ENCODE results near the gene ZNF423. TPM values are rescaled to one million over a fixed set of nuclear protein-coding genes. Genes with fewer than 3 reads are reported as not detected.

Gene ZNF423
- total and polyA plus RNA-seq, 3 experiments from 2014 or later = not detected

DNA sequence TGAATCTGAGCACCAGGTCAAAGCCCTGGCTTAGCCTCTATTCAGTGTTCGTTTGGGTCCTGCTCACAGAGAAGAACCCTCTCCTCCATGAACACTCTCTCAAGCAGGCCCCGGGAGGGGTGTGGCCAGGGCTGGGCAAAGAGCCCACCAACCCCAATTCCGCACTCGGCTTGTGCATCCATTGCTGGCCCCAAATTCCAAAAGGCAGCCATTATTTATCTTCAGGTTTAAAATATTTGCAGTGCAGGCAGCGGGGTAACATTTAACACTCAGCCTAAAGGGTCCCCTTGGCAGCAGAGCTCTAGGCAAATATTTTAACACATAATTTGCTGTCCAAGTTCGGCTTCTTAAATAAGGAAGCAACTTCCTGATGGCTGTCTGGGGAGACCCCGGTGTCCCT is 115.7 kb downstream of the ZNF423 start:
- Histone ChIP-seq H3K4me3 (ENCODE audit: low read length) (no peak overlapping the region), H3K9me3 (ENCODE audit: low read length) (no peaks in the 10 kb centered on the region), H3K27me3 (ENCODE audit: insufficient read depth, low read length, poor library complexity, severe bottlenecking) (no peaks in the 10 kb centered on the region), H3K27ac (ENCODE audit: low read depth, low read length) (no peak overlapping the region), H3K4me1 (ENCODE audit: insufficient read depth, low read length) (no peaks in the 10 kb centered on the region), H3K36me3 (ENCODE audit: insufficient read depth, low read length) (no peaks in the 10 kb centered on the region)
- ChIA-PET CTCF (no interaction called here), POLR2A (no interaction called here)
- no peaks in the 10 kb centered on the region for H3K9me3 Mint-ChIP-seq
- no peak for DNase-seq
- H3K27ac Mint-ChIP-seq = peak overlapping the region in 1 of 8 donors; percentile 54
- no peak overlapping the region for H3K4me3 Mint-ChIP-seq
- H3K36me3 Mint-ChIP-seq = no peaks in the 10 kb centered on the region
- peaks cover 0 to 7% of the 10 kb centered on the region in 2 donors for H3K27me3 Mint-ChIP-seq
- H3K4me1 Mint-ChIP-seq = no peaks in the 10 kb centered on the region

DNA sequence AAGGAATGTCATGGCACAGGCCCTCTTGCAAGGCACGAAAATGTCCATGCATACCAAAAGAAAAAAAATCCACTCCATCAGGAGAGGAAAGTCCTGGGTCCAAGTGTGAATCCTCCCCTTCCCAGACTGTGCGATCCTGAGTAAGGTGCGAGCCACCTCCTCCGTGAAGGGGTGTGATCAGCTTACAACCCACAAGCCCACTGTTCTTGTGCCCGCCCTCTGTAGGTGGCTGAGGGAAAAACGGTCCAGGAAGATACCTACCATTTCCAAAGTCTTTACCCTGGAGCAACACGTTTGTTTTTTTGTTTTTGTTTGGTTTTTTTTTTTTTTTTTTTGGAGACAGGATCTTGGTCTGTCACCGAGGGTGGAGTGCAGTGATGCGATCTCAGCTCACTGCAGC is 116.5 kb downstream of the ZNF423 start:
- DNase-seq = no peak
- H3K4me1 ChIP-seq (ENCODE audit: insufficient read depth, low read length) = no peaks in the 10 kb centered on the region
- H3K4me3 ChIP-seq (ENCODE audit: low read length) = no peak overlapping the region
- Mint-ChIP-seq H3K4me1 (no peaks in the 10 kb centered on the region), H3K27me3 (peaks cover 0 to 6% of the 10 kb centered on the region in 2 donors), H3K9me3 (no peaks in the 10 kb centered on the region), H3K4me3 (no peak overlapping the region), H3K36me3 (no peaks in the 10 kb centered on the region), H3K27ac (no peak overlapping the region)
- no peaks in the 10 kb centered on the region for H3K9me3 ChIP-seq (ENCODE audit: low read length)
- POLR2A ChIA-PET = no interaction called here
- H3K27me3 ChIP-seq (ENCODE audit: insufficient read depth, low read length, poor library complexity, severe bottlenecking) = no peaks in the 10 kb centered on the region
- no peak overlapping the region for H3K27ac ChIP-seq (ENCODE audit: low read depth, low read length)
- H3K36me3 ChIP-seq (ENCODE audit: insufficient read depth, low read length) = no peaks in the 10 kb centered on the region
- CTCF ChIA-PET = no interaction called here

DNA sequence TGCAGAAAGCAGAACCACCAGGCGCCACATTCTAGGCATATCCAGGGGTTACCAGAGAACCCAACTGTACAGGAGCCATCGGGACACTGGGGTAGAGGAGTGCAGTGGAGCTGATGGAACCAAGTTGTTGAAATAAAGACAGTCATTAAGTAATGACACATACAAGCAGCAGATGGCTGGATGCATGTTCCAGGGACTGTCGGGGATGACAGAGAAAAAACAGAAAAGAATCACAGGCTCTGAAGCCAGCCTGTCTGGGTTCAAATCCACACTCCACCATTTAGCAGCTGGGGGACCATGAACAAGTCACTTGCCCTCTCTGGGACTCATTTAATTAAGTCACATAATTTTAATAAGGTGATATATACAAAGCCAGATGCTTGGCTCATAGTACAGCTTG is 117.1 kb downstream of the ZNF423 start:
- H3K4me1 Mint-ChIP-seq = no peaks in the 10 kb centered on the region
- no peak overlapping the region for H3K4me3 ChIP-seq (ENCODE audit: low read length)
- CTCF ChIA-PET = no interaction called here
- no peaks in the 10 kb centered on the region for H3K4me1 ChIP-seq (ENCODE audit: insufficient read depth, low read length)
- POLR2A ChIA-PET = no interaction called here
- H3K27ac ChIP-seq (ENCODE audit: low read depth, low read length) = no peak overlapping the region
- H3K9me3 ChIP-seq (ENCODE audit: low read length) = no peaks in the 10 kb centered on the region
- H3K27ac Mint-ChIP-seq = no peak overlapping the region
- H3K9me3 Mint-ChIP-seq = no peaks in the 10 kb centered on the region
- no peak overlapping the region for H3K4me3 Mint-ChIP-seq
- H3K27me3 ChIP-seq (ENCODE audit: insufficient read depth, low read length, poor library complexity, severe bottlenecking) = no peaks in the 10 kb centered on the region
- H3K36me3 Mint-ChIP-seq = no peaks in the 10 kb centered on the region
- DNase-seq = no peak
- no peaks in the 10 kb centered on the region for H3K36me3 ChIP-seq (ENCODE audit: insufficient read depth, low read length)
- H3K27me3 Mint-ChIP-seq = peaks cover 0 to 6% of the 10 kb centered on the region in 2 donors

DNA sequence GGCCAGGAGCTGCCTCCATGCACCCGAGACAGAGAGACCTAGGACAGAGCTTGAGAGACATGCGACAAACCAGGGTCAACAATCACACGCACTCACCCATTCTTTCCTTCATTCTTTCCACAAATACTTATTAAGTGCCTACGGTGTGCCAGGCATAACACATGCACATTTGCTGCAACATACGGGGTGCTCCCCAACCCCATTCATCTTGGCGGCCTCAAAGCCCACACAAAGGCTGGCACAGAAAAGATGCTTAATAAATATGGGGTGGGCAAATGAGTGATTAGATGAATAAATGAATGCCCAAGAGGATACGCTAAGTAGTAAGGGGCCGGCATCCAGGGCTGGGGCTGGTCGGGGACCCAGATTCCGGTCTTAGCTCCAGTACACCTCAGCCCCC is 117.9 kb downstream of the ZNF423 start:
- Mint-ChIP-seq H3K27ac (no peak overlapping the region), H3K4me3 (no peak overlapping the region), H3K9me3 (no peaks in the 10 kb centered on the region), H3K4me1 (no peaks in the 10 kb centered on the region), H3K27me3 (peaks cover 0 to 7% of the 10 kb centered on the region in 2 donors), H3K36me3 (no peaks in the 10 kb centered on the region)
- Histone ChIP-seq H3K9me3 (ENCODE audit: low read length) (no peaks in the 10 kb centered on the region), H3K27me3 (ENCODE audit: insufficient read depth, low read length, poor library complexity, severe bottlenecking) (no peaks in the 10 kb centered on the region), H3K4me3 (ENCODE audit: low read length) (no peak overlapping the region), H3K27ac (ENCODE audit: low read depth, low read length) (no peak overlapping the region), H3K4me1 (ENCODE audit: insufficient read depth, low read length) (no peaks in the 10 kb centered on the region), H3K36me3 (ENCODE audit: insufficient read depth, low read length) (no peaks in the 10 kb centered on the region)
- DNase-seq = no peak
- ChIA-PET CTCF (no interaction called here), POLR2A (no interaction called here)

DNA sequence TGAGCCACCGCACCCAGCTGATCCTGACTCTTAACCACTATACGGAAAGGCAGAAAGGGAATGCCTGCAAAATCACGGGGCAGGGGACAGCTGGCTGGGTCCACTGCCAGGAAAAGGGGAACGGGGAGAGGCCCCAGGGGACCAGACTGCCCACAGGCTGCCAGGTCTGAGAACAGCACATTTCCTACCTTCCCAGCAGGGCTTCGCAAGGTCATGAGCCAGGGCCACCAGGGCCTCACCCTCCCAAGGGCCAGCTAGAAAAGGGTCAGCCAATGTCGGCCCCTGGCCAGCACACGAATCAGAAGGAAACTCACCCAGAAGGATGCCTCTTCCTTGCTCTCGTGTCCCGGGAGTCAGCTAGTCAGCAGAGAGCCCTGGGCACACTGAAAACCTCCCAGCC is 118.4 kb downstream of the ZNF423 start:
- Histone ChIP-seq H3K27ac (ENCODE audit: low read depth, low read length) (no peak overlapping the region), H3K9me3 (ENCODE audit: low read length) (no peaks in the 10 kb centered on the region), H3K36me3 (ENCODE audit: insufficient read depth, low read length) (no peaks in the 10 kb centered on the region), H3K27me3 (ENCODE audit: insufficient read depth, low read length, poor library complexity, severe bottlenecking) (no peaks in the 10 kb centered on the region), H3K4me3 (ENCODE audit: low read length) (no peak overlapping the region), H3K4me1 (ENCODE audit: insufficient read depth, low read length) (no peaks in the 10 kb centered on the region)
- CTCF ChIA-PET = no interaction called here
- Mint-ChIP-seq H3K27ac (no peak overlapping the region), H3K4me3 (no peak overlapping the region), H3K9me3 (no peaks in the 10 kb centered on the region), H3K4me1 (no peaks in the 10 kb centered on the region), H3K27me3 (peaks cover 0 to 7% of the 10 kb centered on the region in 2 donors), H3K36me3 (no peaks in the 10 kb centered on the region)
- no peak for DNase-seq
- POLR2A ChIA-PET = no interaction called here

DNA sequence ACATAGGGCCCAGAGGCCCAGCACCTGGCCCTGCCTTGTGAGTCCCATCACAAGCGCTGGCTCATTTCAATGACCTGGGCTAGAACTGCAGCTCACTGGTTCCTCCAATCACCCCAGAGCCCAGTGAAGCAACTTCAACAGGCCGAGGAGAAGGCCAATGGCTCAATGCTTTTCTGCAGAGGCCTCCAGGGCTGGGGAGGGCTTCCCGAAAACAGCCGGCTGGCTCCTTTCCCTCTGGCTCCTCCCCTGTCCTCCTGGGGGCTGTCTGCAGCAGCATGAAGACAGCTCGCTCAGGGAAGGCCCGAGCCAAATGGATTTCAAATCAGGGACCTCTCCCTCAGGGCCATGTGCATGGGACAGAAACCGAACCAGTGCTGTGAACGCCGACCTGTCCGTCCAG is 121.6 kb downstream of the ZNF423 start:
- CTCF ChIA-PET = no interaction called here
- no peaks in the 10 kb centered on the region for H3K27me3 ChIP-seq (ENCODE audit: insufficient read depth, low read length, poor library complexity, severe bottlenecking)

DNA sequence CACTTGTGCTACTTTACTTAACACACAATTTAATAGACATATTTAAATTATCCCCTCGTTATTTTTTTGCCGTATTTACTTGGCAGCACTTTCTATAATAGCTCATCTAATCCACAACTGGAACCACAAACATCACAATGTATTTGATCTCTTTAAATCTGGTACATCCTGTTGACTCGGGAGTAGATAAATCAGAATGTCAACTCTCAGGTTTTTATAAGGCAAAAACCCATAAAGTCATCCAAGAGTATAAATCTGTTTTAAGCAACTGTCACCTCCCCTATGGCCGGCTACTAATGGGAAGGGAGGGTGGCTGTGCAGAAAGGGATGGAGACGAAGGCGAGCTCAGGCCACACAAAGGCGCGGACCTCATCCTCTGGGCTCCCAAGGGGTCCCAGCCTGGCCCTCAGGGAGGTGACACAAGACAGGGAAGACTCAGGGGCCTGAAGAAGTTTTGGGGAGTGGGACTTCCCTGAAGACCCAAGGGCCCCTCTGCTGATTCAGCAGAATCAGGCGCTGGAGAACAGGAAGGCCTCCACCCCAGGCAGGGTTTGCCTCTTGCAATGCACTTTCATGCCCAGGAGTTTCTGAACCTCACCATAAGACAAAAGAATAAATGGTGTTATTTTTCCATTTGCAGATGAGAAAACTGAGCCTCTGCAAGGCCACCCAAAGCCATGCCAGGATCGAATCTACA is 122.5 kb downstream of the ZNF423 start:
- H3K27ac ChIP-seq (ENCODE audit: low read depth, low read length) = no peak overlapping the region
- H3K4me1 ChIP-seq (ENCODE audit: insufficient read depth, low read length) = no peaks in the 10 kb centered on the region
- Mint-ChIP-seq H3K4me3 (no peak overlapping the region), H3K27ac (no peak overlapping the region), H3K36me3 (no peaks in the 10 kb centered on the region), H3K4me1 (no peaks in the 10 kb centered on the region), H3K27me3 (peaks cover 0 to 7% of the 10 kb centered on the region in 2 donors), H3K9me3 (peaks cover 0 to 4% (median 2%) of the 10 kb centered on the region in 5 donors)
- no peaks in the 10 kb centered on the region for H3K36me3 ChIP-seq (ENCODE audit: insufficient read depth, low read length)
- no peak for DNase-seq
- H3K27me3 ChIP-seq (ENCODE audit: insufficient read depth, low read length, poor library complexity, severe bottlenecking) = no peaks in the 10 kb centered on the region
- no peak overlapping the region for H3K4me3 ChIP-seq (ENCODE audit: low read length)
- H3K9me3 ChIP-seq (ENCODE audit: low read length) = no peaks in the 10 kb centered on the region
- POLR2A ChIA-PET = no interaction called here
- CTCF ChIA-PET = no interaction called here

More for the DNA sequence above, 121.6 kb downstream of the ZNF423 start:
- H3K9me3 Mint-ChIP-seq = peaks cover 0 to 4% (median 2%) of the 10 kb centered on the region in 5 donors
- H3K4me3 Mint-ChIP-seq = no peak overlapping the region
- no peak overlapping the region for H3K27ac Mint-ChIP-seq
- H3K36me3 Mint-ChIP-seq = no peaks in the 10 kb centered on the region
- Histone ChIP-seq H3K36me3 (ENCODE audit: insufficient read depth, low read length) (no peaks in the 10 kb centered on the region), H3K4me1 (ENCODE audit: insufficient read depth, low read length) (no peaks in the 10 kb centered on the region), H3K4me3 (ENCODE audit: low read length) (no peak overlapping the region), H3K27ac (ENCODE audit: low read depth, low read length) (no peak overlapping the region), H3K9me3 (ENCODE audit: low read length) (no peaks in the 10 kb centered on the region)
- peaks cover 0 to 7% of the 10 kb centered on the region in 2 donors for H3K27me3 Mint-ChIP-seq
- H3K4me1 Mint-ChIP-seq = no peaks in the 10 kb centered on the region
- no peak for DNase-seq
- POLR2A ChIA-PET = no interaction called here

DNA sequence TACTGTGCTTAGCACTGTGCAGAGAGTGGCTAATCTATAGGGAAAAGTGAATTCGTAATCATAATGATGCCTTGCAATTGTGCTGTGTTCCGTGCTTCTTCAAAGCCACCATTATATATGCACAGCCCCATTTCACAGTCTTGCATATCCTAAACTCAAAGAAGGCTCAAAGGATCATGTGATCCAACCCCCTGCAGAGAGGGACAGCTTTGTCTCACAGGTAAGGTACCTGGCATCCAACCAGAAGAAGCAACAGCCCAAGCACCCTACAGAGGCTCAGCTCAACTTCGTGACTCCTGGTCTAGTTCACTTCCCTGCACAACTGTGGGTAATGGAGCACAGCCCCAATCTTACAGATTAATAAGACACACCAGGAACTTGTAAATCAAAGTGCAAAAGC is 124.0 kb downstream of the ZNF423 start:
- H3K36me3 ChIP-seq (ENCODE audit: insufficient read depth, low read length) = no peaks in the 10 kb centered on the region
- ChIA-PET CTCF (interaction anchor here (1.3 kb wide), 1 partner anchor 10 kb away, joined by 4 read pairs; no protein-coding TSS in a partner anchor), POLR2A (no interaction called here)
- H3K27me3 ChIP-seq (ENCODE audit: insufficient read depth, low read length, poor library complexity, severe bottlenecking) = no peaks in the 10 kb centered on the region
- Mint-ChIP-seq H3K9me3 (peaks cover 0 to 4% (median 2%) of the 10 kb centered on the region in 5 donors), H3K36me3 (no peaks in the 10 kb centered on the region), H3K4me1 (no peaks in the 10 kb centered on the region), H3K4me3 (no peak overlapping the region), H3K27me3 (peaks cover 0 to 7% of the 10 kb centered on the region in 2 donors), H3K27ac (no peak overlapping the region)
- H3K9me3 ChIP-seq (ENCODE audit: low read length) = no peaks in the 10 kb centered on the region
- H3K4me3 ChIP-seq (ENCODE audit: low read length) = no peak overlapping the region
- H3K27ac ChIP-seq (ENCODE audit: low read depth, low read length) = no peak overlapping the region
- H3K4me1 ChIP-seq (ENCODE audit: insufficient read depth, low read length) = no peaks in the 10 kb centered on the region
- no peak for DNase-seq

Data from CD8-positive, alpha-beta memory T cell (primary cell).